ENCODE data around the gene C1orf198. TPM values are rescaled to one million over a fixed set of nuclear protein-coding genes. Genes with fewer than 3 reads are reported as not detected.

The C1orf198 gene
- total and polyA plus RNA-seq, 4 donors = 3.9 to 11.1 (median 10.4) TPM

GRCh38 chr1:230788561-230789275 lies 79.6 kb downstream of the C1orf198 start:
- no peaks in the 10 kb centered on the region for H3K36me3 ChIP-seq (ENCODE audit: control insufficient read depth in 4 of 4, insufficient read depth in 3 of 4, low read depth in 1 of 4, low read length in 3 of 4)
- TF ChIP-seq GABPA (IDR thresholded peaks at IDR 0.05 in 1 of 2, conservative IDR thresholded peaks at IDR 0.05 in 1 of 2) (no peak), ZBTB33 (IDR thresholded peaks at IDR 0.05) (no peak), RXRA (IDR thresholded peaks at IDR 0.05) (no peak), EGR1 (IDR thresholded peaks at IDR 0.05; ENCODE audit: low read depth in 2 of 2) (no peak), HNF4A (conservative IDR thresholded peaks at IDR 0.05) (no peak), JUND (IDR thresholded peaks at IDR 0.05) (no peak), TAF1 (conservative IDR thresholded peaks at IDR 0.05) (no peak), CTCF (IDR thresholded peaks at IDR 0.05; ENCODE audit: low read depth, low read length, missing input control) (no peak), MAX (IDR thresholded peaks at IDR 0.05) (no peak), FOXA2 (IDR thresholded peaks at IDR 0.05) (no peak), YY1 (IDR thresholded peaks at IDR 0.05) (no peak), REST (IDR thresholded peaks at IDR 0.05) (no peak), ATF3 (IDR thresholded peaks at IDR 0.05) (no peak), RAD21 (IDR thresholded peaks at IDR 0.05) (no peak)
- no peak overlapping the region for H3K9ac ChIP-seq (ENCODE audit: low read depth in 1 of 2, low read length in 2 of 2)
- no peaks in the 10 kb centered on the region for H3K27me3 ChIP-seq (ENCODE audit: control insufficient read depth in 4 of 4, insufficient read depth in 4 of 4, low read length in 3 of 4)
- DNase-seq (ENCODE audit: low spot score) = peak; percentile 12
- H3K4me3 ChIP-seq (ENCODE audit: low read depth in 1 of 3, low read length in 3 of 3) = no peak overlapping the region
- WGBS = 84% methylated on average over 10 of the region's 10 CpGs
- H3K27ac ChIP-seq (ENCODE audit: low read depth in 1 of 2, low read length in 2 of 2) = no peak overlapping the region
- H3K9me3 ChIP-seq (ENCODE audit: control insufficient read depth in 4 of 4, low read length in 3 of 4) = no peaks in the 10 kb centered on the region
- H3K4me1 ChIP-seq (ENCODE audit: control insufficient read depth in 4 of 4, insufficient read depth in 4 of 4, low read length in 3 of 4) = no peaks in the 10 kb centered on the region

GRCh38 chr1:230787471-230787870 lies 80.8 kb downstream of the C1orf198 start:
- Histone ChIP-seq H3K9ac (ENCODE audit: low read depth in 1 of 2, low read length in 2 of 2) (no peak overlapping the region), H3K4me3 (ENCODE audit: low read depth in 1 of 3, low read length in 3 of 3) (no peak overlapping the region), H3K27me3 (ENCODE audit: control insufficient read depth in 4 of 4, insufficient read depth in 4 of 4, low read length in 3 of 4) (no peaks in the 10 kb centered on the region), H3K36me3 (ENCODE audit: control insufficient read depth in 4 of 4, insufficient read depth in 3 of 4, low read depth in 1 of 4, low read length in 3 of 4) (no peaks in the 10 kb centered on the region), H3K9me3 (ENCODE audit: control insufficient read depth in 4 of 4, low read length in 3 of 4) (no peaks in the 10 kb centered on the region), H3K27ac (ENCODE audit: low read depth in 1 of 2, low read length in 2 of 2) (no peak overlapping the region), H3K4me1 (ENCODE audit: control insufficient read depth in 4 of 4, insufficient read depth in 4 of 4, low read length in 3 of 4) (no peaks in the 10 kb centered on the region)
- TF ChIP-seq YY1 (IDR thresholded peaks at IDR 0.05) = no peak
- no peak for TF ChIP-seq NR2F2 (IDR thresholded peaks at IDR 0.05)
- no peak for TF ChIP-seq MAX (IDR thresholded peaks at IDR 0.05)
- TF ChIP-seq TAF1 (conservative IDR thresholded peaks at IDR 0.05) = no peak
- no peak for TF ChIP-seq JUND (IDR thresholded peaks at IDR 0.05)
- DNase-seq (ENCODE audit: low spot score) = no peak
- WGBS = 86% methylated on average over 7 of the region's 7 CpGs
